ENCODE measurements around the gene CDK5R1.

CDK5R1 gene

DNA sequence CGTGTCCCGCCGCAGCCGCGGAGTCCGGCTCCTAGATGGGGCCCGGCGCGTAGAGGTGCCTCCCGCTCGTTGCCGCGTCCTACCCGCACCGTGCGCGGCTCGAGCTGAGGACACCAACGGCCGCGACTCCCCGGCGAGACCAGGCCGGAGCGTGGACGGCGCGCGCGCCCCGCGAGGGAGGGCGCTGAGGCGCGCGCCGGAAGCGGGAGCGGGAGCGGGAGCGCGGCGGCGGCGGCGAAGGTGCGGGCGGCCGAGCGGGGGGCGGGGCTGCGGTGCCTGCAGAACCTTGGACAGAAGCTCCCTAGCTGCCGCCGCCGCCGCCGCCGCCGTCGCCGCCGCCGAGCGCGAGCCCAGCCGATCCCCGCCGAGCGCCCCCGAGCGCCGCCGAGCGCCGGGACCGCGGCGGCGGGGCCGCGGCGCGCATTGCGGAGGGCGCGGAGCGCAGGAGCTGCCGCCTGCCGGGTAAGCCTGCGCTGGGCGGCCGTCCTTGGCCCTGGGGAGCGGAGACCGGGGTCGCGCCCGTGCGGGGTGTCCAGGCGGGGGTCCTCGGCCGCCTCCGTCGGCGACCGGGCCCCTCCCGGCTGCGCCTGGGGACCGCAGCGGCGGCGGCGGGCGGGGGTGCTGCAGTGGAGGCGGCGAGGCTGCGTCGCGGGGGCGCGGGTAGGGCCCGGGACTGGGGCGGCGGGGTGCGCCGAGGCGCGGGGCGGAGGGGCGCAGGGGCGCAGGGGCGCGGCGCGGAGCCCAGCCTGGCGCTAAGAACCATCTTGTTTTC, at the start of gene CDK5R1:
TSS of gene CDK5R1 (plus strand) at position 293 of the 772 bp plus-strand sequence. CDS start 628 bp downstream, outside the sequence.
- in situ Hi-C loops (cut with MboI; ENCODE audit: low sequenced_read_pairs, unreplicated experiment): loop anchor here (10.0 kb wide), 1 partner anchor 278 kb away; no protein-coding TSS in a partner anchor
- peak; percentile 88 for DNase-seq (ENCODE audit: low spot score)
- TF ChIP-seq, protein P1, sequence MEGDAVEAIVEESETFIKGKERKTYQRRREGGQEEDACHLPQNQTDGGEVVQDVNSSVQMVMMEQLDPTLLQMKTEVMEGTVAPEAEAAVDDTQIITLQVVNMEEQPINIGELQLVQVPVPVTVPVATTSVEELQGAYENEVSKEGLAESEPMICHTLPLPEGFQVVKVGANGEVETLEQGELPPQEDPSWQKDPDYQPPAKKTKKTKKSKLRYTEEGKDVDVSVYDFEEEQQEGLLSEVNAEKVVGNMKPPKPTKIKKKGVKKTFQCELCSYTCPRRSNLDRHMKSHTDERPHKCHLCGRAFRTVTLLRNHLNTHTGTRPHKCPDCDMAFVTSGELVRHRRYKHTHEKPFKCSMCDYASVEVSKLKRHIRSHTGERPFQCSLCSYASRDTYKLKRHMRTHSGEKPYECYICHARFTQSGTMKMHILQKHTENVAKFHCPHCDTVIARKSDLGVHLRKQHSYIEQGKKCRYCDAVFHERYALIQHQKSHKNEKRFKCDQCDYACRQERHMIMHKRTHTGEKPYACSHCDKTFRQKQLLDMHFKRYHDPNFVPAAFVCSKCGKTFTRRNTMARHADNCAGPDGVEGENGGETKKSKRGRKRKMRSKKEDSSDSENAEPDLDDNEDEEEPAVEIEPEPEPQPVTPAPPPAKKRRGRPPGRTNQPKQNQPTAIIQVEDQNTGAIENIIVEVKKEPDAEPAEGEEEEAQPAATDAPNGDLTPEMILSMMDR (IDR thresholded peaks at IDR 0.05; ENCODE audit: borderline replicate concordance, control extremely low read depth, extremely low read depth, insufficient read depth, missing control alignments): no peak

DNA sequence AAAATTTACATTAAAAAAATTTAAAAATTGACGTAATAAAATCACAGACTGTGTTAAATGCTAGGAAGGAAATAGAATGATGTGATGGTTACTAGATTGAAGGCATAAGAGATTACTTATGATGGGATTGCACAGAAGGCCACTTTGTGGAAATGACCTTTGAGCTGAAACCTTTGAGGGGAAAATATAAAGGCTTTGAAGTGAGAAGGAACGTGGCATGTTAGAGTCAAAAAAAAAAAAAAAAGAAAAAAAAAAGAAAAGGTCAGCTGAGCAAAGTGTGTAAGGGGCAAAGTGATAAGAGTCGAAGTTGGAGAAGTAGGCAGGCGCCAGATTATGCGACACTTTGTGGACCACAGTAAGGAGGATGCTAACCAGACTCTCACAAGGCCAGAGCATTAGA, 46.1 kb upstream of the CDK5R1 start:
- no peak for DNase-seq (ENCODE audit: low spot score)
- in situ Hi-C loops (cut with MboI; ENCODE audit: low sequenced_read_pairs, unreplicated experiment): no loop called here
- TF ChIP-seq, protein P1 (IDR thresholded peaks at IDR 0.05; ENCODE audit: borderline replicate concordance, control extremely low read depth, extremely low read depth, insufficient read depth, missing control alignments): no peak

DNA sequence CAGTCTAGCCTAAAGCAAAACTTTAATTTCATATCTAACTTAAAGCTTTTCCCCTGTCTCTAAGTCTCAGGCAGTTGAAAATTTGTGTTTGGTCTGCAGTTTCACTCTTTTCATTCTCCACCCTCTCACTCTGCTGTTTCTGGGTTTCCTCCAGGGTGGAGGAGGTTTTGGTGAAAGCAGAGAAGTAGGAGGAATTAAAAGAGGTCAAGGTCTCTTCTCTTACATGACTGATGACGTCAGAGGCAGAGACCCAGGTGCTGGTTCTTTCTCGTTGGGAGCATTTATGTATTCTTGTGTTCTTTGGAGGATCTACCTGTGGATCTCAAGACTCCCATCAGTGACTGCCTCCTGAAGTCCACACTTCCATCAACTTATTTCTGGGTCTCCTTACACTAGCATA, 44.9 kb upstream of the CDK5R1 start:
- no peak for DNase-seq (ENCODE audit: low spot score)
- in situ Hi-C loops (cut with MboI; ENCODE audit: low sequenced_read_pairs, unreplicated experiment): no loop called here
- TF ChIP-seq, protein P1 (IDR thresholded peaks at IDR 0.05; ENCODE audit: borderline replicate concordance, control extremely low read depth, extremely low read depth, insufficient read depth, missing control alignments): no peak

DNA sequence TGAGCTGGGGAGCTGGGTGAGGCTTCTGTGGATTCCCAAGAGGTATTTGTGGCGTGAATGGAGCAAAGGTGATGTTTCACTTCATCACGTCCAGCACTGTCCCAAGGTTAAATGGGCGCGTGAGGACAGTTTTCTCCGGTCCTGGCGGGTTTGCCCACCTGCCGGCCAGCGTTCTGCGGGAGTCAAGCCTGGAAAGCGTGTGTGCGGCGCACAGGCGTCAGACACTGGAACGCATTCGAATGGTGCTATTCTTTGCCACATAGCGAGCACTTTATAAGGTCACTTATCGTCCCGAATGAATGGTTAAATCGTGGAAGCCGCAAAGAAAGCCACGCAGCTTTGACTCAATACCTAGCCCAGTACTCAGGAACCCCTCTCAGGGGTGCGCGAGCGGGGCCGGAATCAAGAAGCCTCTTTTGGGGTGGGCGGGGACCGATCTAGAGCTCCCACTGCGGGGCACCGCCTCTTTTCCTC, 42.9 kb upstream of the CDK5R1 start:
- TF ChIP-seq, protein P1 (IDR thresholded peaks at IDR 0.05; ENCODE audit: borderline replicate concordance, control extremely low read depth, extremely low read depth, insufficient read depth, missing control alignments): no peak
- DNase-seq (ENCODE audit: low spot score): no peak
- in situ Hi-C loops (cut with MboI; ENCODE audit: low sequenced_read_pairs, unreplicated experiment): no loop called here

DNA sequence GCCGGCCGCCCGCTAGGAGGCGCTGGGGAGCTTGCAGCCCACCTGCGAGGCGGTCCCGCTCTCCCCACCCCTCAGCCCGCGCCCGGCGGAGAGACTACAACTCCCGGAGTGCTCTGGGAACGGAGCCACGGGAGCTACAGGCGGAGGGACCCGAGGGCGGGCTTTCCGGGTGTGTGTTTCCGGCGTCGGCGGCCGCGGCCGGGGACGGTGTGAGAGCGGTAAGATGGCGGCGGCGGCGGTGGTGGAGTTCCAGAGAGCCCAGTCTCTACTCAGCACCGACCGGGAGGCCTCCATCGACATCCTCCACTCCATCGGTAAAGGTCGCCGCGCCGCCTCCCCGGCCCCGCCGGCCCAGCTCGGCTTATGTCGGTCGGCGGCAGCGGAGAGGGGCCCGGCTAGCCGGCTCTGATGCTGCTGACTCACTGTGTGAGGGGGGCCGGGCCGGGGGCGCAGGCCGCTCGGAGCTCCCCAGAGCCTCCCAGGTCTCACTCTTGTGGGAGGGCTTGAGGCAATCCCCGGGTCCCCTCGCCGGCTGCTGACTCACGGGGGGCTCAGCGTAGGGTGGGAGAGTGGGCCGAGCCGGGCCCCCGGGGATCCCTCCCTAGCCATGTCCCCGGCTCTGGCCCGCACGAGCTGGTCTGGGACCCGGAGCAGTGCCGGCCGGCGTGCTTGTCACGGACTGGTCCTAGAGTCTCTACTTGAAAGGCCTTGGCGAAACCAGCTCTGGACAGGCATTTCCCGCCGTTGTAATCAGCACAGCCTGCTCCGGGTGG, 42.3 kb upstream of the CDK5R1 start, which contains the start of gene PSMD11:
TSS of gene PSMD11 (plus strand) at position 210 of the 773 bp plus-strand sequence. CDS start at position 224, 14 bp downstream.
- DNase-seq (ENCODE audit: low spot score): peak; percentile 99
- in situ Hi-C loops (cut with MboI; ENCODE audit: low sequenced_read_pairs, unreplicated experiment): no loop called here
- TF ChIP-seq, protein P1 (IDR thresholded peaks at IDR 0.05; ENCODE audit: borderline replicate concordance, control extremely low read depth, extremely low read depth, insufficient read depth, missing control alignments): peak; percentile 91

DNA sequence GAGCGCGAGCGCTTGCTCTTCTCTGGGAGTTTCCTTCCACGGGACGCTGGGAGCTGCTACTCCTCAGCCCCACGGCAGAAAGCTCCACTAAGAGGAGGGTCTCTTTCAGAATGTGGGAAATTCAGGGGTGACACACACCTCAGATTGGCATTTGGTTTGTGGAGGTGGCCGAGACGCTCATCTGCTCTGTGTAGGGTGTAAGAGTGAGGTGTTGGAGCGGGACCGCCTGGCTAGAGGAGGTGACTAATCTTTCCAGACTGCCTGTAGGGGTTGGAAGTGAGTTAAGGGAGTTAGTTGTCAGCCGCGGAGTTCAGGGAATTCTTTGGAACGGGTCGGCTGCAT, 41.7 kb upstream of the CDK5R1 start:
- in situ Hi-C loops (cut with MboI; ENCODE audit: low sequenced_read_pairs, unreplicated experiment): no loop called here
- TF ChIP-seq, protein P1 (IDR thresholded peaks at IDR 0.05; ENCODE audit: borderline replicate concordance, control extremely low read depth, extremely low read depth, insufficient read depth, missing control alignments): no peak
- DNase-seq (ENCODE audit: low spot score): no peak

Measured in GM13976 (cell line).